Activated CD4-positive, alpha-beta T cell treated with anti-CD3 and anti-CD28 coated beads, Interleukin-2, amount 10 ng/mL, durations not matched to agents 24 days and 14 days (primary cell): Measurements from ENCODE around the gene CCSER2. TPM values are rescaled to one million over a fixed set of nuclear protein-coding genes. Genes with fewer than 3 reads are reported as not detected.
"Not testable (repeated sequence)": the region's sequence is repeated elsewhere in the genome, so short reads cannot be mapped to it uniquely, and the experiment has no call there.

ENCODE experiments used
- DNase-seq: peaks from one replicate; pipeline ENCODE4 v3.0.0; 2022
- H3K27ac Mint-ChIP-seq: one replicate; pipeline ENCODE4 v1.8.0; 2022; ENCODE audit warnings: mild to moderate bottlenecking, mixed read lengths
- H3K27me3 Mint-ChIP-seq: one replicate; pipeline ENCODE4 v1.8.0; 2022; ENCODE audit warnings: mixed read lengths
- H3K36me3 Mint-ChIP-seq: one replicate; pipeline ENCODE4 v1.8.0; 2022; ENCODE audit warnings: low read depth, mild to moderate bottlenecking, mixed read lengths
- H3K4me1 Mint-ChIP-seq: one replicate; pipeline ENCODE4 v1.8.0; 2021; ENCODE audit warnings: mixed read lengths
- H3K4me3 Mint-ChIP-seq: one replicate; pipeline ENCODE4 v1.8.0; 2022; ENCODE audit warnings: mild to moderate bottlenecking, moderate library complexity, mixed read lengths
- H3K9me3 Mint-ChIP-seq: one replicate; pipeline ENCODE4 v1.8.0; 2021; ENCODE audit warnings: mixed read lengths
- intact Hi-C: fragments of 100-400 bp; cut with micrococcal nuclease; formaldehyde crosslinking; loops from one replicate; pipeline ENCODE4 v1.15.1; 2023
- total RNA-seq: library from RNA; stranded (reverse); gene quantifications from 2 replicates; pipeline ENCODE4 v1.2.3, GENCODE V29; 2022

Gene CCSER2
- total RNA-seq, 1 donor from 2014 or later = 45.6 TPM

DNA sequence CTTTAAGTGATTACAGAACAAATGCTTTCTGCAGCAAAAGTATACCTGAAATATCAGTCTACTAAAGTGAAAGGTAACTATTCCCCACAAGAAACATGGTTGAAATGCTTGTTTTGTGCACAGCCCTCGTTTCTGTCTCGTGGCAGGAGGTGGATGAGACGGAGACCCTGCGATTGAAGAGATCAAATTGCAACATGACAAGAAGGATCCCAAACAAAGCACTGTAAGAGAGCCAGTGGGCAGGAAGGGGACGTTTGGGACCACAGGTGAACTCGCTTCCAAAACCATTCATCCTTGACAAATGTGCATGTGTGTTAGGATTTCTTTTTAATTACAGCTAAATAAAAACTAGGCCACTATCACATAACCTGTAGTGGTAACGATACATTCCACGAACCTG, 192.6 kb downstream of the CCSER2 start:
- Mint-ChIP-seq H3K4me1 (peaks cover 3% of the 10 kb centered on the region), H3K4me3 (no peak overlapping the region), H3K27ac (no peak overlapping the region), H3K27me3 (no peaks in the 10 kb centered on the region), H3K36me3 (peaks cover 5% of the 10 kb centered on the region), H3K9me3 (peaks cover 9% of the 10 kb centered on the region)
- intact Hi-C loops = no loop called here
- DNase-seq = no peak

GRCh38 chr10:84521468-84521867, 193.1 kb downstream of the CCSER2 start:
- Mint-ChIP-seq H3K4me3 (no peak overlapping the region), H3K36me3 (peaks cover 3% of the 10 kb centered on the region), H3K27me3 (no peaks in the 10 kb centered on the region), H3K4me1 (peaks cover 3% of the 10 kb centered on the region), H3K27ac (no peak overlapping the region), H3K9me3 (peaks cover 12% of the 10 kb centered on the region)
- DNase-seq = no peak
- intact Hi-C loops = no loop called here

DNA sequence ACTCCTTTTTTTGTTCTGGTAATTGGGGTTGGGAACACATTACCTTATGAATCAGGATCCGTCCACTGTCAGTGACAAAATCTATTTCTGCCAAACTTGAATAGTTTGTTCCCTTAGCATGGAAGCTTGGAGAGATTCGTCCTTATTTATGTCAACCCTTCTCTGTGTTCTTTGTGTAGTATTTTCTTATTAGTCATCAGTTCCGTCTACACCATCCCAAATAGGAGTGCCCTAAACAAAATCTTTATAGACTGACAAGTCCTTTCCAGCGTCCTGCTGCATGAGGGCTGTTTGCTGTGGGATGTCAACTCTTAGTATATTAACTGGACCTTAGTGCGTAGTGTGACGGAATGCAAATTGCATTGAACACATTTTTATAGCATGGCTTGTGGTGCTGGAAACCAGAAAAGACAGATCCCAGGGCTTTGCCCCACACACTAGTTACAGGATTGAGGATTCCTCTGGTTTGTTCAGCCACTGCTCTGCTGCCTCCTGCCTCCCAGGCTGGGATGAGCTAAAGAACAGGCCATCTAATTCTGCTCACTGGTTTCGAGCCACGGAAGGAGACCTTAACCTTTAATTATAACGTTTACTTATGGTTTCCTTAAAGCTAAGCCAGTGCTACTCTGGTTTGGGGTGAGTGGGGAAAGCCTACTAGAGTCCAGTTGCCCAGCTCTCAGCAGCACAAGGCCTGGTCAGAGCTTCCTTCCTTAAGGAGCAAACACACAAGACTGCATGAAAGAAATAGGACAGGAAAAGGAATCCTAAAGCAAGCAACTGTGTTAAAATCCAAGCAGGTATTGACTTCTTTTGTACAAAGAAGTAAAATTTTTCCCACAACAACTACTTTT, 194.4 kb downstream of the CCSER2 start:
- Mint-ChIP-seq H3K36me3 (no peaks in the 10 kb centered on the region), H3K9me3 (peaks cover 12% of the 10 kb centered on the region), H3K4me1 (peaks cover 3% of the 10 kb centered on the region), H3K4me3 (no peak overlapping the region), H3K27ac (no peak overlapping the region), H3K27me3 (no peaks in the 10 kb centered on the region)
- no peak for DNase-seq
- intact Hi-C loops = no loop called here

- intact Hi-C loops = no loop called here
- Mint-ChIP-seq H3K36me3 (no peaks in the 10 kb centered on the region), H3K4me3 (no peak overlapping the region), H3K9me3 (peaks cover 12% of the 10 kb centered on the region), H3K4me1 (peaks cover 3% of the 10 kb centered on the region), H3K27me3 (no peaks in the 10 kb centered on the region), H3K27ac (no peak overlapping the region)
- no peak for DNase-seq
Observed at GRCh38 chr10:84523526-84523925, 195.1 kb downstream of the CCSER2 start.

DNA sequence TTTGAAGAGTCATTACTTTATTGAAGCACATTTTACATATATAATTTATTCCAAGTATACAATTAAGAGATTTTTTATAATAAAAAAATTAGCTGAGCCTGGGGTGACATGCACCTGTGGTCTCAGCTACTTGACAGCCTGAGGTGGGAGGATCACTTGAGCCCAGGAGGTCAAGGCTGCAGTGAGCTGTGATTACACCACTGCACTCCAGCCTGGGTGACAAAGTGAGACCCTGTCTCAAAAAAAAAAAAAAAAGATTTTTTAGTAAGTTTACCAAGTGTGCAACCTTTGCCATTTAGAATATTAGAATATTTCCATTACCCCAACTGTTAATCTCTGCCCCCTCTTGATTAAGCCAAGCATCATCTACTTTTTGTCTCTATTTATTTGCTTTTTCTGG, 196.0 kb downstream of the CCSER2 start:
- Mint-ChIP-seq H3K27ac (no peak overlapping the region), H3K4me3 (no peak overlapping the region), H3K4me1 (peaks cover 3% of the 10 kb centered on the region)

DNA sequence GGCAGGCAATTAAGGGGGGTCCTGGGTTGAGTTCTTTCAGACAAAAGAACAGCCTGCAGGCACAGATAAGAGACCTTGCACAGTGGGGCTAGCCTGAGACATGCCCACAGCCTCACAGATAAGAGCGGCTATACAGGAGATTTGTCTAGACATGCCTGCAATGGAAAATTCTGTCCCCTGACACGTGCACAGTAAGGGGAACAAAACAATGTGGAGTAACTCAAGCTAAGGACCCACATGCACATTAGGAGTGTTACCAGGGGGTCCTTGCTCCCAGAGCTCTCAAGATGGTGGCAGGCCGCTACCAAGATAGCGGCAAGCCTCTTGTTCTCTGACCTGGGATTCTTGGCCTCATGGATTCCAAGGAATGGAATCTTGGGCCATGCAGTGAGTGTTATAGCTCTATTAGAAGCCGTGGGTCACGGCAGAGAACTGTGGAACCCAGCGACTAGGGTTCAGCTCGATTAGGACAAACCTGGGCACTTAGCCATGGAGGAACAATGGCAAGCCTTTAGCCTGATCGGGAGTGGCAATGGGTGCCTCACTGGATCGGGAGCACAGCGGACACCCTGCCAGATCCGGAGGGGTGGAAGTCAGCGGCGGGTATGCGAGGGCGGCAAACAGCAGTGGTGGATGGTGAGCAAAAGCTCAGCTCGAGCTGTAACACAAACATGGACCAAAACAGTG, 196.9 kb downstream of the CCSER2 start:
- H3K4me3 Mint-ChIP-seq = no peak overlapping the region
- DNase-seq = no peak
- no peaks in the 10 kb centered on the region for H3K36me3 Mint-ChIP-seq
- peaks cover 12% of the 10 kb centered on the region for H3K9me3 Mint-ChIP-seq
- intact Hi-C loops = no loop called here
- peaks cover 3% of the 10 kb centered on the region for H3K4me1 Mint-ChIP-seq
- peaks cover 6% of the 10 kb centered on the region for H3K27me3 Mint-ChIP-seq
- H3K27ac Mint-ChIP-seq = no peak overlapping the region

More for the DNA sequence above, 196.0 kb downstream of the CCSER2 start:
- no peak for DNase-seq
- H3K36me3 Mint-ChIP-seq = no peaks in the 10 kb centered on the region
- intact Hi-C loops = no loop called here
- H3K27me3 Mint-ChIP-seq = peaks cover 4% of the 10 kb centered on the region
- peaks cover 12% of the 10 kb centered on the region for H3K9me3 Mint-ChIP-seq

- H3K36me3 Mint-ChIP-seq, H3K27ac Mint-ChIP-seq: not testable (repeated sequence)
Observed at GRCh38 chr10:84525807-84526182, 197.4 kb downstream of the CCSER2 start.

GRCh38 chr10:84527386-84527785, 199.0 kb downstream of the CCSER2 start:
- H3K27me3 Mint-ChIP-seq, H3K4me3 Mint-ChIP-seq, intact Hi-C loops, H3K27ac Mint-ChIP-seq, H3K4me1 Mint-ChIP-seq, H3K36me3 Mint-ChIP-seq, DNase-seq: not testable (repeated sequence)
- H3K9me3 Mint-ChIP-seq = peaks cover 12% of the 10 kb centered on the region

More at GRCh38 chr10:84525807-84526182, 197.4 kb downstream of the CCSER2 start:
- intact Hi-C loops, H3K4me3 Mint-ChIP-seq, H3K27me3 Mint-ChIP-seq, DNase-seq, H3K4me1 Mint-ChIP-seq: not testable (repeated sequence)
- H3K9me3 Mint-ChIP-seq = peaks cover 12% of the 10 kb centered on the region

- intact Hi-C loops = not testable (repeated sequence)
- H3K9me3 Mint-ChIP-seq = peaks cover 12% of the 10 kb centered on the region
Observed at GRCh38 chr10:84528526-84528925, 200.1 kb downstream of the CCSER2 start.

GRCh38 chr10:84530724-84531325, 202.4 kb downstream of the CCSER2 start:
- Mint-ChIP-seq H3K36me3 (no peaks in the 10 kb centered on the region), H3K27me3 (peaks cover 6% of the 10 kb centered on the region), H3K4me3 (no peak overlapping the region), H3K4me1 (peaks cover 11% of the 10 kb centered on the region), H3K9me3 (peaks cover 5% of the 10 kb centered on the region), H3K27ac (no peak overlapping the region)
- intact Hi-C loops = no loop called here
- DNase-seq = no peak

More at GRCh38 chr10:84528526-84528925, 200.1 kb downstream of the CCSER2 start:
- not testable (repeated sequence) for H3K36me3 Mint-ChIP-seq, H3K4me3 Mint-ChIP-seq, H3K4me1 Mint-ChIP-seq, H3K27ac Mint-ChIP-seq, DNase-seq, H3K27me3 Mint-ChIP-seq

- Mint-ChIP-seq H3K4me3 (no peak overlapping the region), H3K36me3 (no peaks in the 10 kb centered on the region), H3K27ac (no peak overlapping the region), H3K4me1 (peaks cover 11% of the 10 kb centered on the region), H3K9me3 (no peaks in the 10 kb centered on the region), H3K27me3 (peaks cover 6% of the 10 kb centered on the region)
- no peak for DNase-seq
- intact Hi-C loops = no loop called here
Observed at GRCh38 chr10:84531396-84531795, 203.0 kb downstream of the CCSER2 start.

DNA sequence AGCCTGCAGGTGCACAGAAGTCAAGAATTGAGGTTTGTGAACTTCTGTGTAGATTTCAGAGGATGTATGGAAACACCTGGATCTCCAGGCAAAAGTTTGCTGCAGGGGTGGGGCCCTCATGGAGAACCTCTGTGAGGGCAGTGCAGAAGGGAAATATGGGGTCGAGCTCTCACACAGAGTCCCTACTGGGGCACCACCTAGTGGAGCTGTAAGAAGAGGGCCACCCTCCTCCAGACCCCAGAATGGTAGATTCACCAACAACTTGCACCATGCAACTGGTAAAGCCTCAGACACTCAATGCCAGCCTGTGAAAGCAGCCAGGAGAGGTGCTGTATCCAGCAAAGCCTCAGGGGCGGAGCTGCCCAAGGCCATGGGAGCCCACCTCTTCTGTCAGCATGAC, 205.8 kb downstream of the CCSER2 start:
- DNase-seq = no peak
- Mint-ChIP-seq H3K27me3 (peaks cover 5% of the 10 kb centered on the region), H3K4me1 (peaks cover 14% of the 10 kb centered on the region), H3K27ac (no peak overlapping the region), H3K4me3 (no peak overlapping the region), H3K9me3 (no peaks in the 10 kb centered on the region), H3K36me3 (no peaks in the 10 kb centered on the region)
- intact Hi-C loops = no loop called here

- H3K9me3 Mint-ChIP-seq = no peaks in the 10 kb centered on the region
- intact Hi-C loops = loop anchor here (1.0 to 5.0 kb wide), 5 partner anchors 107 to 390 kb away; no protein-coding TSS in a partner anchor
- peaks cover 20% of the 10 kb centered on the region for H3K4me1 Mint-ChIP-seq
- H3K27ac Mint-ChIP-seq = no peak overlapping the region
- DNase-seq = peak; percentile 81
- H3K36me3 Mint-ChIP-seq = no peaks in the 10 kb centered on the region
- peaks cover 20% of the 10 kb centered on the region for H3K27me3 Mint-ChIP-seq
- no peak overlapping the region for H3K4me3 Mint-ChIP-seq
Observed at GRCh38 chr10:84537447-84537931, 209.1 kb downstream of the CCSER2 start.

DNA sequence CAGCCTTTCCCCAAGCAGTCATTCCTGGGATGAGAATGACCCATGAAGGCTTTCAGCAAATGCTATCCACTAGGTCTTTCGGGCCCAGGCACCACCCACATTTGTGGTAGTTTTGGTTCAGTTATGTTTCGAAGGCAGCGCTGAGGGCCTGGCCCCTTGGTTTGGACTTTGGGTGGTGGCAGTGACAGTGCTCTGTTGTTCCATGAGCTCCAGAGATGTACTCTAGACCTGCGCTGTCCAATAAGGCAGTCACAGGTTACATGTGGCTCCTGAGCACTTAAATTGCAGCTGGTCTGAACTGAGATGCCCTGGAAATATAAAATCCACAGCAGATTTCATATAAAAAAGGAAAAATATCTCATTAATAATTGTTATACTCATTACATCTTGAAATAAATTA, 209.6 kb downstream of the CCSER2 start:
- Mint-ChIP-seq H3K27me3 (peaks cover 21% of the 10 kb centered on the region), H3K4me1 (peaks cover 20% of the 10 kb centered on the region), H3K27ac (no peak overlapping the region), H3K4me3 (no peak overlapping the region), H3K36me3 (no peaks in the 10 kb centered on the region), H3K9me3 (no peaks in the 10 kb centered on the region)
- intact Hi-C loops = loop anchor here (5.0 kb wide), 1 partner anchor 391 kb away; no protein-coding TSS in a partner anchor
- DNase-seq = no peak
